GM18867 (cell line): ENCODE results near the gene RAD51B.

Experiments
- ATAC-seq: cut with Tn5 transposase; IDR thresholded peaks from one replicate; pipeline ENCODE4 v1.9.1; 2021; ENCODE audit warnings: mild to moderate bottlenecking, moderate library complexity; ENCODE audit not compliant: unreplicated experiment

The RAD51B gene

GRCh38 chr14:68573126-68573525 is 753.5 kb downstream of the RAD51B start:
- no peak for ATAC-seq

GRCh38 chr14:68573722-68574121 is 754.1 kb downstream of the RAD51B start:
- no peak for ATAC-seq

- ATAC-seq, result no peak
These were observed 754.9 kb downstream of the RAD51B start for GRCh38 chr14:68574461-68574860.

- no peak for ATAC-seq
These were observed 755.3 kb downstream of the RAD51B start for GRCh38 chr14:68574906-68575305.

- no peak for ATAC-seq
These were observed 755.8 kb downstream of the RAD51B start for GRCh38 chr14:68575426-68575825.

GRCh38 chr14:68576031-68576430 is 756.5 kb downstream of the RAD51B start:
- no peak for ATAC-seq

GRCh38 chr14:68576496-68577244 is 757.1 kb downstream of the RAD51B start:
- ATAC-seq, result no peak

- ATAC-seq, result no peak
These were observed 758.4 kb downstream of the RAD51B start for GRCh38 chr14:68577802-68578541.

- no peak for ATAC-seq
These were observed 759.0 kb downstream of the RAD51B start for GRCh38 chr14:68578597-68578996.

GRCh38 chr14:68580096-68580645 is 760.6 kb downstream of the RAD51B start:
- ATAC-seq, result no peak

GRCh38 chr14:68580671-68581070 is 761.1 kb downstream of the RAD51B start:
- no peak for ATAC-seq

- no peak for ATAC-seq
These were observed 764.1 kb downstream of the RAD51B start for GRCh38 chr14:68583548-68584280.

- ATAC-seq, result no peak
These were observed 765.2 kb downstream of the RAD51B start for GRCh38 chr14:68584786-68585185.

- no peak for ATAC-seq
These were observed 766.1 kb downstream of the RAD51B start for GRCh38 chr14:68585690-68586089.

GRCh38 chr14:68586896-68587751 is 767.5 kb downstream of the RAD51B start:
- ATAC-seq, result no peak

GRCh38 chr14:68587931-68588330 is 768.4 kb downstream of the RAD51B start:
- no peak for ATAC-seq

- ATAC-seq, result no peak
These were observed 770.0 kb downstream of the RAD51B start for GRCh38 chr14:68589447-68590200.

GRCh38 chr14:68590201-68590522 is 770.6 kb downstream of the RAD51B start:
- ATAC-seq, result no peak

GRCh38 chr14:68591786-68592185 is 772.2 kb downstream of the RAD51B start:
- no peak for ATAC-seq
